Right renal cortex interstitium (tissue), 3 donors: ENCODE measurements around the gene AHDC1. TPM values are rescaled to one million over a fixed set of nuclear protein-coding genes. Genes with fewer than 3 reads are reported as not detected.
"Not testable (repeated sequence)": the region's sequence is repeated elsewhere in the genome, so short reads cannot be mapped to it uniquely, and the experiment has no call there.

Experiments used
- DNase-seq, 3 donors: peaks; one replicate each; pipeline ENCODE4 v3.0.0-alpha.2; 2013; ENCODE audit warnings: low read depth in 3 of 3, low spot score in 2 of 3
- polyA plus RNA-seq, 3 donors: library from polyadenylated mRNA; unstranded; fragments of 120-200 nt; gene quantifications; one replicate each; pipeline ENCODE4 v1.2.1, GENCODE V29; 2013; ENCODE audit not compliant: insufficient read length in 3 of 3

The AHDC1 gene
- polyA plus RNA-seq, 3 donors = 31.7 to 36.1 (median 36.1) TPM

DNA sequence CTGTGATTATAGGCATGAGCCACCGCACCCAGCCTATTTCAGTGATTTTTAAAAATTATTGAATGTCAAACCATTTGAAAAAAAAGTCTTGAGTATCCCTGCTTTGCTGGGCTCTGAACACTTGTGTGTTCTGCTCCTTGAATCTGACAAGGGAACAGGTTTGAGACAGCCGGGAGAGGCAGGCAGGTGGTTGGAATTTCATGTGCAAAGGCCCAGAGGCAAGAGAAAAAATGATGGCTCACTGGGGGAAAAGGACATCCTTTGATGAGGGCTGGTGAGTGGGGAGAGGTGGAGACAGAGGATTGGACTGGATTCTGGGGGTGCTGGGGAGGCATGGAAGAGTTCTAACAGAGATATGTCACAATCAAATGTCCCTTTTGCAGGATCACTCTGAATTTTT is 100.9 kb downstream of the AHDC1 start:
- no peak for DNase-seq

DNA sequence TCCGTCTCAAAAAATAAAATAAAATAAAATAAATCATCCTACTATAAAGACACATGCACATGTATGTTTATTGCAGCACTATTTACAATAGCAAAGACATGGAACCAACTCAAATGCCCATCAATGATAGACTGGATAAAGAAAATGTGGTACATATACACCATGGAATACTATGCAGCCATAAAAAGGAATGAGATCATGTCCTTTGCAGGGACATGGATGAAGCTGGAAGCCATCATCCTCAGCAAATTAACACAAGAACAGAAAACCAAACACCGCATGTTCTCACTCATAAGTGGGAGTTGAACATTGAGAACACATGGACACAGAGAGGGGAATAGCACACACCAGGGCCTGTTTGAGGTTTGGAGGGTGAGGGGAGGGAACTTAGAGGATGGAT is 102.8 kb downstream of the AHDC1 start:
- not testable (repeated sequence) for DNase-seq

DNA sequence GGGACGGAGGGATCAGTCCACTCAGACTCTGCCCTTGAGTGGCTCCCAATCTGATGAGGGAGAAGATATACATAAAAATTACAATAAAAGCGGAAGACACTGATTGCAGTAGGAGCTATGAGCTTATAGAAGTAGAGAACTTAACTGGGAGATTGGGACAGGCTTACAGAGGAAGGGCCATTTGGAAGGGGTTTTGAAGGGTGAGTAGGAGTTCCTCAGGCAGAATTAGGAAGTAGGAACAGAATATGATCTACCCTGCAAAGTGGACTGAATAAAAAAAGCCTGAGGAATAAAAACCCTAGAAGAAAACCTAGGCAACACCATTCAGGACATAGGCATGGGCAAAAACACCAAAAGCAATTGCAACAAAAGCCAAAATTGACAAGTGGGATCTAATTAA is 104.8 kb downstream of the AHDC1 start:
- no peak for DNase-seq

DNA sequence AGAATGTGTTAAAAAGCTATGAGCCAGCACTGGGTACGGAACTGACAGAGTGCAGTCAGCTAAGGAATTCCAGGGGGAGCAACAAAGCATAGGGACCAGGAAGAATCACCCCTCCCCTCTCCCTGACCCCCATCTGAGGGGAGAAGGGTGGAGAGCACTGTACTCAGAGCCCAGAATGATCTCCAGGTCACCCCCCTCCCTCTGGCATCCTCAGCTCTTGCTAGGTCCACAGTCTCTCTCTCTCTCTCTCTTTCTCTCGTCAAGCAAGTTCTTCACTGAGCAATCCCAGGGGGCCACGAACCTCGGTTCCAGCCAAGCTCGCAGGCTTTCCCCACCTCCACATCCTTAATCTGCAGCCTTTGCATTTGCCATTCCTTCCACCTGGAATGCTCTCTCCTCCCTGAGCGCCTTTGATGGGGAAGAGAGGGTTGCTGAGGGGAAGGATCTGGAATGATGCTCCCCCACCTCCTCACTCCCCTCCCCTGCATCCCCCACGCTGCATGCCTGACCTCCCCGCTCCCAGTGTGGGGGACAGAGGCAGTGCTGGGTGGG is 107.3 kb downstream of the AHDC1 start:
- no peak for DNase-seq

DNA sequence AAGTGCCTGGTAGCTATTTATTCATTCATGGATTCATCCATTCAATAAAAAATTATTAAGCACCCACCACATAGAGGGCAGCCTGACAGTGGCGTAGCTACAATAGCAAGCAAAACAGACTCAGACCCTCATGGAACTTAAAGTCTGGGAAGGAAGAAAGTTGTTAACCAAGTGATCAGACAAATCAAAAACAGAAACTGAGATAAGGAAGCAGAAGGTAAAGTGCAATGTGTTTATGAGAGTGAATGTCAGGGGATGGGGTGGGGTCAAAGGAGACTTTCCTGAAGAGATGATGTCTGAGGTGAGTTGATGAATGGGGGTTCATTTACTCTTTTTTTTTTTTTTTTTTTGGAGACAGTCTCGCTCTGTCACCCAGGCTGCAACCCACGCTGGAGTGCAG is 111.1 kb downstream of the AHDC1 start:
- no peak for DNase-seq

DNA sequence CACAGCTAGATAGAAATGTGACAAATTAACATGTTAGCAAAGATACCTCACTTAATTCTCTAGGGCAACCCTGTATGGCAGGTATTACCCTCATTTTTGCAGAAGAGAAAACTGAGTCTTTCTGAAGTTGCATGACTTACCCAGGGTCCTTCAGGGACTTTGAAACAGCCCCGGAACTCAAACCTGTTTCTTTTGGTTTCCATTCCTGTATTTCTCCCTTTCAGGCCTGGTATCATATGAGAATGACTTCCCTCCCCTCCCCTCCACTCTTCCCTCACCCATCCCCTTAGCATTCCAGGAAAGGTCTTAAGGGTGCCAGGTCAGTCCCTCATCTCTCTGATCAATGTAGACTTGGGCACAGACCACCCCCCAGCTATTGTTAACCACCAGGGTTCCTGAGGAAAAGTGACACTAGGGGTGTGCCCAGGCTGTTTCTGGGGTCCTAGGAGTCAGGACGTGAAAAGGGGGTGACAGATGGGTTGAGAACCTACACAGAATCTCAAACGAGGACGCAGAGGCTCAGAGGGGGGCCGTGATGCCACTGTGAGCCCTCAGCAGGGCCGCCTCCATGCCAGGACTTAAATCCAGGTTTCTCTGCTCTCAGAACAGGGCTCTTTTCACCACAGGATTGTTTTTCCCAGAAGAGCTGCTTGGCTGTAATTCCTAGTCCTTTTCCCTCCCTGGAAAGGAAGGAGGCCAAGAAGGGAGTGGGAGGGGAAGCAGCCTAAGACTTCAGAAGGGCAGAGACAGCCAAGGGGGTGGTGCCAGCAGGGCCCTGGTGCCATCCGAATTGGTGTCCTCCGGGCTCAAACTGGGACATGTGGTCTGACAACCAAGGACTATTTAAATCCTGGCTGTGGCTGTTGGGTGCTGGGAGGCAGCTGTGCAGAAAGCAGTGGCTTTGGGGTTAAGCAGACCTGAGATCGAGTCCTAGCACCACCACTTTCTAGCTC is 111.9 kb downstream of the AHDC1 start:
- DNase-seq = no peak

DNA sequence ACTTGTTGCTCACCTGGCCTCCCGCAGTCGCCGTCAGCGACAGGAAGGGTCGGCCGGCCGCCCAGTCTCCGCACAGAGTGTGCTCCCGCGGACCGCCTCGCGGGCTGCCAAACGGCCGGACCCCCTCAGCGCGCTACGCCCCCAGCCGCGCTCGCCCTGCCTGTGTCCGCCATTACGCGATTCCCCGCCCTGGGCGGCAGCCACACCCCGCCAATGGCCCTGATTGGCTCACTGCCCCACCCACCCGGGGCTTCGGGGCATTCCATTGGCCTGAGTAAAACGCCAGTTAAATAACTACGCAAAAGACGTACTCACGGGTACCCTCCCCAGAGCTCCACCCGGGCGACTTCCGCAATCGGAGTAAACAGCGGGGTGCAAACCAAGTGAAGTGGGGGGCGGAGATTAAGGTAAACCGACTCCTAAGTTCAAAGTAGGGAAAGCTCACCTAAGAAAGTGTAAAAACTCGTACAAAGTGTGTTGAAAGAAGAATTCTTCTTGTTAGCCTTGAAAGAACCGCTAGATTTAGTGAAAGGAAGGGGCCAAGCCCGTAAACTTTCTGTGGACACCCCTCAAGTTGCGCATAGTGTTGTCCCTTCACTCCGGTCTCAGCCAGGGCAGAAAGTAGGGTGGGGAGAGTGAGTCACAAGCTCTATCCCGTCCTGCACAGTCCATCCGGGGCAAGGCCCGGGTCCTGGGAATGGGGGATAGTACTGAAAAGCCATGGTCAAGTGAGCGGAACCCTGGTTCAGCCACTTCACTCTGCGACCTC is 113.8 kb downstream of the AHDC1 start, which contains the start of gene WASF2:
TSS of gene WASF2 (minus strand) at position 195 of the 769 bp plus-strand sequence. CDS start 61,277 bp downstream, outside the sequence.
- peak; percentile 97 to 98 (median 97) for DNase-seq

DNA sequence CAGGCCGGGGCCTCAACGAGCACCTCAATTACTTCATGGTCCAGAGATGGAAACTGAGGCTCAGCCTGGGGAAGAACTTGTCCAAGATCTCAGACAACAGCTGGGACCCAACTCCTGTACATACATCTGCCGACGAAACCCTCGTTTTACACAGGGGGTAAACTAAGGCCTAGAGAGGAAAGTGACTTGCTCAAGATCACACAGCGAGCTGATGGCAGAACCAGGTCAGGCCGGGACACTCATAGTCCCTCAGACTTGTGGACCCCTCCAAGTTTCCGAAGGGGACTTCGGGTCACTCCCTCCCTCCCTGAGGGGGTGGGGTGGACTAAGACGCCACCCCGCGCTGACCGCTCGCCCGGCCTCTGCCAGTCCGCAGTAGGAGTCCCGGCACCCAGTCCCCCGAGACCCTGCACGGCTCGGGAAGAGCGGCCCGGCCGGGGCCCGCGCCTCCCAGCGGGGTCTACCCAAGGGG is 114.4 kb downstream of the AHDC1 start:
- no peak for DNase-seq

DNA sequence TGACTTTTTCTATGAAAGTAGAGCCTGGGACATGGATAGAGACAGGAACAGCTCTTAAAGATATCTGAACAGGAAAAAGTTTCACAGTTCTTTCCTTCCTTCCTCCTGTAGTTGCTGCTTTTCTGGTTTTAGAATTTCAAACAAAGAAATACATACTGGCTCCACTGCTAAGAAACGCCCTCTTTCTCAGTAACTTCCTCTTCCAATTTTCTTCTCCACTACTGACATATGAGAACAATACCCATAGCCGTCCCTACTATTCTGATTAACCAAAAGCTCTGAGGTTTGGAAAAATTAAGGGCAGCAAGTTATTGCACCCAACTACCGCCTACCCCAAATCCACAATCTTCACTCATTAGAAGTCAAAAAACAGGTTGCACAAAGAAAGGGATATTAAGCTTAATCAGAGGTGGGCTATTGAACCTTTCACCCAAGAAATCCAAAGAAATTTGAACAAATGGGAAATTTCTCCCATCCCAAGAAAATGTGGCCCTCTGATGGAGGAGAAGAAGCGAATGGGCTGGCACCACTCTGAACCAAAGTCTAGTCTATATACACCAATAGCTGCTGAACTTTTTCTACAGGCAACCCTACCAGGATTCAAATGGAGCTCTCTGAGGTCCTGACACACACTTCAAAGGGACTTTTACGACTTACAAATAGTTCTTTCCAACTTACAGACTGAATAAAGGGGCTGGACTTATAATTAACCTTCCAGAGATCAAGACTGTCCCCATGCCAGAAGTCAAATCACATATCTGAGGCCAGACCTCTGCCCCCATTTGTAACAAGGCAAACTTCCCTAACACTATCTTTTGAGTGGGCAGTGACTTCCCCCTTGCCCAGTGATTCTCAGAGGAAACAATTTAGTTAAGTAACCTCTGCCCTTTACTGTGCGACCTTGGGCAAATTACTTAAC is 115.7 kb downstream of the AHDC1 start:
- no peak for DNase-seq

DNA sequence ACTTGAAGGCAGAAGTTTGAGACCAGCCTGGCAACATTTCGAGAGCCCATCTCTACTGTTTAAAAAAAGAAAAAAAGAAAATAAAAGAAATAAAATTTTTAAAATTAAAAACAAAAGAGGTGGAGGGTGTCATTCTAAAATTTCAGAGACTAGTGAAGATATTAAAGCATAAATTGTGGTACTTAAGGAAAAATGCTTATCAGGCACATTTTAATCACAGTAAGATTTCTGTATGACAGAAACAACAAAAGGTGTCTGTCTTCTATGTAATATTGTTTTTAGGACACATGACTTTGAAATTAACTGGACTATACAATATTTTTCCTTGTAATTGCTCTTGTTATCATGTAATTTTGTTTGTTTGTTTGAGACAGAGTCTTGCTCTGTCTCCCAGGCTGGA is 118.6 kb downstream of the AHDC1 start:
- DNase-seq = no peak

Other genes starting within 250 kb of the AHDC1 start
- 1 to 10 TPM; 6.8 to 9.3 (median 7.6) TPM for gene MAP3K6, start 237.2 kb downstream of the AHDC1 start, polyA plus RNA-seq
- gene FCN3, start 229.3 kb downstream of the AHDC1 start, polyA plus RNA-seq = 1 to 10 TPM; 1.6 to 2.5 (median 1.9) TPM
- under 1 TPM; 0.11 to 0.35 (median 0.25) TPM for gene CD164L2, start 220.8 kb downstream of the AHDC1 start, polyA plus RNA-seq
- gene GPR3, start 211.5 kb downstream of the AHDC1 start, polyA plus RNA-seq = under 1 TPM; 0.64 to 1.00 (median 0.98) TPM
- 100 to 1,000 TPM; 134 to 154 (median 140) TPM for gene WASF2, start 114.0 kb downstream of the AHDC1 start, polyA plus RNA-seq
- 1 to 10 TPM; 1.4 to 1.8 (median 1.7) TPM for gene FGR, start 31.0 kb upstream of the AHDC1 start, polyA plus RNA-seq
- 10 to 100 TPM; 18.2 to 24.0 (median 20.3) TPM for gene IFI6, start 68.0 kb upstream of the AHDC1 start, polyA plus RNA-seq
- 10 to 100 TPM; 12.6 to 13.6 (median 12.9) TPM for gene FAM76A, start 121.8 kb upstream of the AHDC1 start, polyA plus RNA-seq
- 10 to 100 TPM; 45.2 to 46.2 (median 45.7) TPM for gene STX12, start 169.1 kb upstream of the AHDC1 start, polyA plus RNA-seq
- gene PPP1R8, start 226.6 kb upstream of the AHDC1 start, polyA plus RNA-seq = 10 to 100 TPM; 65.1 to 70.0 (median 67.5) TPM